Gastroesophageal sphincter (tissue), 3 donors: Measurements from ENCODE around the gene CPNE4.

Experiments used
- EP300 ChIP-seq: sonication (generic); formaldehyde crosslinking; IDR thresholded peaks from one replicate; pipeline ENCODE4 v1.6.1; 2017; ENCODE audit warnings: antibody characterized with exemption, mild to moderate bottlenecking
- POLR2A ChIP-seq, 2 donors: fragments of 450-650 bp; IDR thresholded peaks; one replicate each; pipeline ENCODE4 v1.6.1; 2017; ENCODE audit warnings: antibody characterized with exemption in 2 of 2, mild to moderate bottlenecking in 2 of 2, moderate library complexity in 1 of 2
- POLR2AphosphoS5 ChIP-seq: sonication (generic); formaldehyde crosslinking; IDR thresholded peaks from one replicate; pipeline ENCODE4 v1.6.1; 2017; ENCODE audit warnings: antibody characterized with exemption
- TF ChIP-seq, protein P1 (sequence below), 4 experiments: fragments of 200-600 bp in 2 of 4; fragments of 450-650 bp in 2 of 4; sonication (generic) in 1 of 4; IDR thresholded peaks; one replicate each; pipeline ENCODE4 v1.5.1; 2017 to 2019; ENCODE audit warnings: antibody characterized with exemption in 4 of 4, mild to moderate bottlenecking in 2 of 4, moderate library complexity in 2 of 4

DNA sequence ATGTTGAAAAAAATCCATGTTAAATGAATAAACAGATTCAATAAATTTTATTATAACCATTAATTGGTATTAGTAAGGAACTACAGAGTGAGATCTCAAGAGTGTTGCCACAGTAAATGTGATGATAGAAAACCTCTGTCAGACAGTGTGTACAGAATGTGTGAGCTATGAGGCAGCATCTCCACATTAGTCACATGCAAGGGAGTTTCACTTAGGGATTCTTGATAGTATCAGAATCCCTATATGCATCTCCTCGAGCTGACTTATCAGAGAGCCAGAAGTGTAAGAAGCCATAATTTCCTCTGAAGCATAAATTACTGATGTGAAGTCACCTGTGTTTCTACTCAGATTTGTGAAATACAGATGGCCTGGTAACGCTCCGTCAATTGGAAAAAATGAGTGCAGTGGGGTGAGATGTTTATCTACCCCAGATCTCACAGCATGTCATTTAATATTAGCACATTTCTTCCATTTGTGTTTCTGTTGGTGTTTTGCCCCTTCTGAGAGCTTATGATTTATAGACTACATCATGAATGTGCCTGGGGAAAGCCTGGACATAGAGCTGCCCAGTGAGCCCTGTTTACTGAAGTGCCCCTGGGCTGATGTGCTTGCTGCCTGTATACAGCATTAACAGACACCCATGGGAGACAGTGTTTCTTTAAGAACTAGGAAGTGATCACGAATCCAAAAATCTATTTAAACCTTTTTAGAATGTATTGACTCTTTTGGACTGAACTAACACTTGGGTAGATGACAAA, 262.4 kb downstream of the CPNE4 start:
- TF ChIP-seq POLR2A (IDR thresholded peaks at IDR 0.05) (no peak), EP300 (no peak), POLR2AphosphoS5 (no peak)
- TF ChIP-seq, protein P1, sequence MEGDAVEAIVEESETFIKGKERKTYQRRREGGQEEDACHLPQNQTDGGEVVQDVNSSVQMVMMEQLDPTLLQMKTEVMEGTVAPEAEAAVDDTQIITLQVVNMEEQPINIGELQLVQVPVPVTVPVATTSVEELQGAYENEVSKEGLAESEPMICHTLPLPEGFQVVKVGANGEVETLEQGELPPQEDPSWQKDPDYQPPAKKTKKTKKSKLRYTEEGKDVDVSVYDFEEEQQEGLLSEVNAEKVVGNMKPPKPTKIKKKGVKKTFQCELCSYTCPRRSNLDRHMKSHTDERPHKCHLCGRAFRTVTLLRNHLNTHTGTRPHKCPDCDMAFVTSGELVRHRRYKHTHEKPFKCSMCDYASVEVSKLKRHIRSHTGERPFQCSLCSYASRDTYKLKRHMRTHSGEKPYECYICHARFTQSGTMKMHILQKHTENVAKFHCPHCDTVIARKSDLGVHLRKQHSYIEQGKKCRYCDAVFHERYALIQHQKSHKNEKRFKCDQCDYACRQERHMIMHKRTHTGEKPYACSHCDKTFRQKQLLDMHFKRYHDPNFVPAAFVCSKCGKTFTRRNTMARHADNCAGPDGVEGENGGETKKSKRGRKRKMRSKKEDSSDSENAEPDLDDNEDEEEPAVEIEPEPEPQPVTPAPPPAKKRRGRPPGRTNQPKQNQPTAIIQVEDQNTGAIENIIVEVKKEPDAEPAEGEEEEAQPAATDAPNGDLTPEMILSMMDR (IDR thresholded peaks at IDR 0.05), result no peak
